BLaER1 treated with 17β-estradiol and CSF1 and Interleukin-3, amounts not matched to agents 10 nM and 100 nM (cell line): Measurements from ENCODE around the gene SAFB.

Experiments
- H3K27ac ChIP-seq, 11 experiments: shearing (Covaris generic); formaldehyde crosslinking; 2 replicates each; pipeline ENCODE4 v1.8.1; 2022
- H3K27me3 ChIP-seq, 11 experiments: shearing (Covaris generic); formaldehyde crosslinking; 2 replicates each; pipeline ENCODE4 v1.8.1; 2022
- H3K36me3 ChIP-seq, 11 experiments: shearing (Covaris generic); formaldehyde crosslinking; 2 replicates each; pipeline ENCODE4 v1.8.1; 2022
- H3K4me1 ChIP-seq, 10 experiments: shearing (Covaris generic); formaldehyde crosslinking; 2 replicates each; pipeline ENCODE4 v1.8.1; 2022
- H3K4me2 ChIP-seq, 11 experiments: shearing (Covaris generic); formaldehyde crosslinking; 2 replicates each; pipeline ENCODE4 v1.8.1; 2022
- H3K4me3 ChIP-seq, 10 experiments: shearing (Covaris generic); formaldehyde crosslinking; 2 replicates each; pipeline ENCODE4 v1.8.1; 2022
- H3K9ac ChIP-seq, 11 experiments: shearing (Covaris generic); formaldehyde crosslinking; 2 replicates each; pipeline ENCODE4 v1.8.1; 2022
- H3K9me3 ChIP-seq, 11 experiments: shearing (Covaris generic); formaldehyde crosslinking; replicated peaks in 1 of 11; 2 replicates each; pipeline ENCODE4 v1.8.1; 2022
- H4K20me1 ChIP-seq, 11 experiments: shearing (Covaris generic); formaldehyde crosslinking; 2 replicates each; pipeline ENCODE4 v1.8.1; 2022
- Cebpa-rat ChIP-seq, 11 experiments: shearing (Covaris generic); IDR thresholded peaks; 2 replicates each; pipeline ENCODE4 v1.8.1; 2022

Gene SAFB

DNA sequence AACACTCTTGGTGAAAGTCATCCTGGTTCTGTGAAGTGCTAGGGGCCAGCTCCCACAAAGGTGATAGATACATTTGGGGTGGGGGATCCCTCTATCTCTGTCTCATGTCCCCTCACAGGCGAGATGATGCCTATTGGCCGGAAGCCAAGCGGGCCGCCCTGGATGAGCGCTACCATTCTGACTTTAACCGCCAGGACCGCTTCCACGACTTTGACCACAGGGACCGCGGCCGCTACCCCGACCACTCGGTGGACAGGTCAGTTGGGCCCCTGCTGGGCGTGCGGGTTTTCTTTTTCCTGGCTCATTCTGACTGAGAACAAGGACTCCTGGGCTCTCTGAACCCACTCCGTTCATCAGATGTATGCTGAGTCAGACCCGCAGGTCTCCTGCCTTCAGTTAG, 41.0 kb downstream of the SAFB start:
- TF ChIP-seq Cebpa-rat (IDR thresholded peaks at IDR 0.05) = no peak
- H3K9ac ChIP-seq = no peak overlapping the region
- no peaks in the 10 kb centered on the region for H3K27me3 ChIP-seq
- peaks cover 99 to 100% (median 100%) of the 10 kb centered on the region in 11 experiments for H3K36me3 ChIP-seq
- H3K9me3 ChIP-seq = no peaks in the 10 kb centered on the region
- no peak overlapping the region for H3K4me3 ChIP-seq
- H3K27ac ChIP-seq = no peak overlapping the region
- no peaks in the 10 kb centered on the region for H3K4me1 ChIP-seq
- H4K20me1 ChIP-seq = peaks cover 58 to 100% (median 97%) of the 10 kb centered on the region in 11 experiments; a peak in 21 of 22 replicates
- H3K4me2 ChIP-seq = no peak overlapping the region

DNA sequence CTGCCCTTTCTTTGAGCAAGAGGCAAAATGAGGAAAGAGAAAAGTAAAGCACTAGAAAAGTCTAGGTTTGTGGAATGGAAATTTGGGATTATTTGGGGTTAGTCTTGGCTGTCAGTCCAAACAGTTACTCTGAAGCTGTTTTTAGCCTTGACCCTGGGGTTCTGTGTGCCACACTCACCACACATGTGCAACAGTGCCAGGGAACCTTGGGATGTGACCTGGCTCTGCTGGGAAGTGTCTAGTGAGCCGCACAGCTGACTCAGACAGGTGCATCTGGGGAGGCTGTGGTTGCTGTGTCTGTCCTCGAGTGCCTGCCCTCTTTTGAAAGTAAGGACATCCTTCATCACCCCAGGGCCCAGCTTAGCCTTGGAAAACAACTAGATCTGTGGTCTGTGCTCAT, 41.6 kb downstream of the SAFB start:
- Histone ChIP-seq H3K4me1 (no peaks in the 10 kb centered on the region), H3K36me3 (peaks cover 99 to 100% (median 100%) of the 10 kb centered on the region in 11 experiments), H3K27ac (no peak overlapping the region), H3K4me2 (no peak overlapping the region), H4K20me1 (peaks cover 61 to 100% (median 98%) of the 10 kb centered on the region in 11 experiments; a peak in 21 of 22 replicates), H3K4me3 (no peak overlapping the region), H3K27me3 (no peaks in the 10 kb centered on the region), H3K9me3 (no peaks in the 10 kb centered on the region), H3K9ac (no peak overlapping the region)
- TF ChIP-seq Cebpa-rat (IDR thresholded peaks at IDR 0.05) = no peak

DNA sequence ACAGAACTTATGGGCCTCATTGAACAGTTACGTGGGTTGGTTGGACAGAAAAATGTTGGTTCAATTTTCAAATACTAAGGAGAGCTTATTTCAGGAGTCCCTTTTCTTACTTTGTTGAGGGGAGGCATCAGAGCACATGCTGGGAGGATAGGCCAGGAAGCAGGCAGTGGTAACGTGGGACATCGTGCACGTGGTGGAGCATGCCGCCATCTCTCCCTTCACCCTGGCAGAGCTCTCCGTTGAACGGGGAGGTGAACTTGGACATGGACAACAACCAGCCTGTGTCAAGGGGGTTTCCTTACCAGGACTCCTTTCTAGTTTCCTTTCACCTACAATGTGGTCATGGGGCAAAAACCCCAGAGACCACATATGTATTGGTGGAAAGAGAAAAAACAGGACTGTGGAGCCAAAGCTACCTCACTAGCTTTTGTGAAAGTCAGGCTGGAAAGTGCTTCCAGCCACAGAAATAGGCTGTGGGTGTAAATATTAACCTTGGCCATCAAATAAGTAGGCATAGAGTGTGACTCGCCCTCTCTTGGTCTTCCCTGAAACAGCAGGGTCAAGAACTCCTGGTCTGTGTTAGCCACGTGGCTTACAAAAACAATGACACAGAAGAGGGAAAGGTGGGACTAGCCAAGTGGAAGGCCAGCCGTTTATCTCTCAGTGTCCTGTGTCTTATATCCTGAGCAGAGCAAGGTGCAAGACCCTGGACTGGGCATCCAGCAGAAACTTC, 43.1 kb downstream of the SAFB start:
- H4K20me1 ChIP-seq = peaks cover 66 to 99% (median 96%) of the 10 kb centered on the region in 11 experiments; a peak in 21 of 22 replicates
- no peaks in the 10 kb centered on the region for H3K4me1 ChIP-seq
- no peaks in the 10 kb centered on the region for H3K27me3 ChIP-seq
- no peak overlapping the region for H3K9ac ChIP-seq
- H3K4me3 ChIP-seq = no peak overlapping the region
- TF ChIP-seq Cebpa-rat (IDR thresholded peaks at IDR 0.05) = no peak
- H3K27ac ChIP-seq = no peak overlapping the region
- H3K4me2 ChIP-seq = no peak overlapping the region
- H3K36me3 ChIP-seq = peaks cover 97 to 100% (median 98%) of the 10 kb centered on the region in 11 experiments
- no peaks in the 10 kb centered on the region for H3K9me3 ChIP-seq

DNA sequence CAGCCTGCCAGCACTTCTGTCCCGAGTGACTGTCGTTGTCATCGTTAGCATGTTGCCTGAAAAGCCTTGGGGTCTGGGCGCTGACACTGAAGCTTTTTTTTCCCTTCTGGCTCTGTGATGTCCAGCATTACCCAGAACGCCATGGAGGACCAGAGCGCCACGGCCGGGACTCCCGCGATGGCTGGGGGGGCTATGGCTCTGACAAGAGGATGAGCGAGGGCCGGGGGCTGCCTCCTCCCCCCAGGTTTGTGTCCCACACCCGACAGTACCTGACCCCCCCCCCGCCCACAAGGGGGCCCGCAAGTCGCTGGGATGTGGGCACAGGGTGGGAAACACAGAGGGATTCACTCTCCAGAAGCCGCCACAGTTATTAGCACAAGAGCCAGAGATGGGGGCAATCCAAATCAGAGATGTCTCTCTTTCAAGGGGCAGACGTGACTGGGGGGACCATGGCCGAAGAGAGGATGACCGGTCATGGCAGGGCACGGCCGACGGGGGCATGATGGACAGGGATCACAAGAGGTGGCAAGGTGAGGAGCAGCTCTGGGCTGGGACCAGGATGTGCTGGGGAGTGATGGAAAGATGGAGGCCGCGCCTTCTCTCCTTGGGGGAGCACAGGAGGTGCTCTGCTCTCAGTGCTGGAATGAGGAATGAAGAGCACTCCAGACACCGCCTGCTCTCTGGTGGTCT, 44.2 kb downstream of the SAFB start:
- H3K9ac ChIP-seq = no peak overlapping the region
- no peak overlapping the region for H3K4me3 ChIP-seq
- no peaks in the 10 kb centered on the region for H3K27me3 ChIP-seq
- no peak overlapping the region for H3K4me2 ChIP-seq
- no peaks in the 10 kb centered on the region for H3K4me1 ChIP-seq
- TF ChIP-seq Cebpa-rat (IDR thresholded peaks at IDR 0.05) = no peak
- peaks cover 96 to 100% (median 98%) of the 10 kb centered on the region in 11 experiments for H3K36me3 ChIP-seq
- no peak overlapping the region for H3K27ac ChIP-seq
- peaks cover 66 to 99% (median 95%) of the 10 kb centered on the region in 11 experiments; a peak in 21 of 22 replicates for H4K20me1 ChIP-seq
- H3K9me3 ChIP-seq = no peaks in the 10 kb centered on the region

DNA sequence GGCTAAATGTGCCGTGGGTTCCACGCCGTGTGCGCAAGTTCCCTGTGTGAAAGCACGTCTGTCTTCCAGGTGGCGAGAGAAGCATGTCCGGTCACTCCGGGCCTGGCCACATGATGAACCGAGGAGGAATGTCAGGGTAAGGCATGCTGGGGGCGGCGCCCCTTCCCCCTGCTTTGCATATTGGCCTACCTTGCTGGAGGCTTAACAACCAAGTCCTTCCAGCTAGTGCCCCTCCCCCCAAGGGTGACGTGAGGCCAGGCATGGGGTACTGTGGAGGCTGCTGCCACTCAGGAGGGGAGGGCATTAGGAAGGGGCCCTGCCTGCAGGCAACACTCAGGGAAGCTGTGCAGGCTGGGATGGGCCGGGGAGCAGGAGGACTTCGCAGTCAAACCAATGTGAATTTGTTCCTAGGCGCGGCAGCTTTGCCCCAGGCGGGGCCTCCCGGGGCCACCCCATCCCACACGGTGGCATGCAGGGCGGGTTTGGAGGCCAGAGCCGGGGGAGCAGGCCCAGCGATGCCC, 44.9 kb downstream of the SAFB start:
- H3K4me2 ChIP-seq = no peak overlapping the region
- H3K9me3 ChIP-seq = no peaks in the 10 kb centered on the region
- peaks cover 60 to 98% (median 89%) of the 10 kb centered on the region in 11 experiments; a peak in 21 of 22 replicates for H4K20me1 ChIP-seq
- H3K27me3 ChIP-seq = no peaks in the 10 kb centered on the region
- H3K4me1 ChIP-seq = no peaks in the 10 kb centered on the region
- no peak overlapping the region for H3K9ac ChIP-seq
- no peak for TF ChIP-seq Cebpa-rat (IDR thresholded peaks at IDR 0.05)
- H3K27ac ChIP-seq = no peak overlapping the region
- no peak overlapping the region for H3K4me3 ChIP-seq
- peaks cover 90 to 100% (median 98%) of the 10 kb centered on the region in 11 experiments for H3K36me3 ChIP-seq

DNA sequence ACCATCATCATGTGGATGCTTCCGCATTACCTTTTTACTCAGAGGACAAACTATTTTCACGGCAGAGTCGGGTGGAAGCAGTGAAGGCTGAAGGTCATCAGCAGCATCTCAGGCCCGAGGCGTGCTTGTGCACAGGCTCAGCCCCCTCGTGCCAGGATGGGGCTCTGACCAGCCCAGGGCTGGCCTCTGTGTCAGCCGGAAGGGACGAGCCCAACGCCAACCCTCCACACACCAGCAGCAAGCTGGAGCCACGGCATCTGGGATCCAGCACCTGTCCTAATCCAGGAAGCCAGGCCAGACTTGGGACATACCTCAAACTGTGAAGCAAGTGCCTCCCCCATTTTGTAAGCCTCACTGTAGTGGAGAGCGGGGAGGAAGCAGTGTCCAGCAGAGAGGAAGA, 46.3 kb downstream of the SAFB start:
- H4K20me1 ChIP-seq = peaks cover 46 to 87% (median 75%) of the 10 kb centered on the region in 11 experiments; a peak in 21 of 22 replicates
- H3K9me3 ChIP-seq = no peaks in the 10 kb centered on the region
- H3K27me3 ChIP-seq = no peaks in the 10 kb centered on the region
- H3K4me1 ChIP-seq = no peaks in the 10 kb centered on the region
- no peak overlapping the region for H3K27ac ChIP-seq
- no peak for TF ChIP-seq Cebpa-rat (IDR thresholded peaks at IDR 0.05)
- H3K4me2 ChIP-seq = no peak overlapping the region
- H3K4me3 ChIP-seq = no peak overlapping the region
- H3K9ac ChIP-seq = no peak overlapping the region; a peak in 1 of 22 replicates
- peaks cover 76 to 90% (median 88%) of the 10 kb centered on the region in 11 experiments for H3K36me3 ChIP-seq

DNA sequence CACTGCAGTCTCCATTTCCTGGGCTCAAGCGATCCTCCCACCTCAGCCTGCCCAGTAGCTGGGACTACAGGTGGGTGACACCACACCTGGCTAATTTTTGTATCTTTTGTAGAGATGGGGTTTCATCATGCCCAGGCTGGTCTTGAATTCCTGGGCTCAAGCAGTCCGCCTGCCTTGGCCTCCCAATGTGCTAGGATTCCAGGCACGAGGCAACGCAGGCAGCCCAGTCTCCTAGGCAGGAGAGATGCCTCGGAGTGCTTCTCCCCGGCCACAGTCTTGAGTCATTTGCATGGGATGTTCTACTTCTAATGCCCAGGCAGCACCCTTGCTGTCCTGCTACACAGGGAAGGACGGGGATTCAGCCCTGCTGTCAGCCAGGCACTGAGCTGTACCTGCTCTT, 48.7 kb downstream of the SAFB start:
- Histone ChIP-seq H3K27me3 (no peaks in the 10 kb centered on the region), H3K9ac (no peak overlapping the region), H3K4me2 (no peak overlapping the region), H3K4me1 (no peaks in the 10 kb centered on the region), H3K9me3 (no peaks in the 10 kb centered on the region), H4K20me1 (peaks cover 24 to 74% (median 53%) of the 10 kb centered on the region in 11 experiments; a peak in 21 of 22 replicates), H3K36me3 (peaks cover 52 to 85% (median 65%) of the 10 kb centered on the region in 11 experiments), H3K27ac (no peak overlapping the region), H3K4me3 (no peak overlapping the region)
- TF ChIP-seq Cebpa-rat (IDR thresholded peaks at IDR 0.05) = no peak

DNA sequence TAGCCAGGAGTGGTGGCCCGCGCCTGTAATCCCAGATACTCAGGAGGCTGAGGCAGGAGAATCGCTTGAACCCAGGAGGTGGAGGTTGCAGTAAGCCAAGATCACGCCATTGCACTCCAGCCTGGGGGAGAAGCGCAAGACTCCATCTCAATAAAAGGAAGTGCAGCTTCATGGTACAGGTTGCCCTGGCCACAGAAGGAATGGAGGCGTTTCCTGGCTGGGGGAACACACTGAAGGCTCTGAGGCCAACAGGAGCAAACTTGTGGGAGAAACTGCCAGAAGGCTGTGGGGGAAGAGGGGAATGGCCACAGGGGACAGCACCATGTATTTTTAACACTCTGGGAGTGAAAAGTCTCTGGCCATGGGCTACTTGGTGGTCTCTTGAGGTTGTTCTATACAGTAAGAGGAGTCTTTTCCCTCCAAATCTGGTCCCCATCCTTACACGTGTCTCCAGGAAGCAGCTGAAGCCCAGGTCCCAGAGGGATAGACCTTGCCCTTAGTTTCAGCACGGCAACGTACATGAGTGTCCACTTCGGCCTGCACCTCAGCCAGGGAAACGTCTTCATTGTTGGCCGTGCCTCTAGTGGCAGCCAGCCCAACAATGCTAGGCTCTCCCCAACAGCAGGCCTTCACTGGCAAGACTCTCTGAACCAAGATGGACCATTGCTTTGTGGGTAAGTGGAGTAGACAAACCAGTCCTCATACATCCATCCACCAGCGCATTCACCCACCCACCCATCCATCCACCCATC, 50.0 kb downstream of the SAFB start:
- H3K27me3 ChIP-seq = no peaks in the 10 kb centered on the region
- peaks cover 11 to 72% (median 41%) of the 10 kb centered on the region in 11 experiments; a peak in 21 of 22 replicates for H4K20me1 ChIP-seq
- H3K4me3 ChIP-seq = no peak overlapping the region
- no peak overlapping the region for H3K4me2 ChIP-seq
- H3K9me3 ChIP-seq = no peaks in the 10 kb centered on the region
- TF ChIP-seq Cebpa-rat (IDR thresholded peaks at IDR 0.05) = no peak
- H3K36me3 ChIP-seq = peaks cover 43 to 83% (median 57%) of the 10 kb centered on the region in 11 experiments
- no peaks in the 10 kb centered on the region for H3K4me1 ChIP-seq
- H3K9ac ChIP-seq = no peak overlapping the region
- no peak overlapping the region for H3K27ac ChIP-seq

DNA sequence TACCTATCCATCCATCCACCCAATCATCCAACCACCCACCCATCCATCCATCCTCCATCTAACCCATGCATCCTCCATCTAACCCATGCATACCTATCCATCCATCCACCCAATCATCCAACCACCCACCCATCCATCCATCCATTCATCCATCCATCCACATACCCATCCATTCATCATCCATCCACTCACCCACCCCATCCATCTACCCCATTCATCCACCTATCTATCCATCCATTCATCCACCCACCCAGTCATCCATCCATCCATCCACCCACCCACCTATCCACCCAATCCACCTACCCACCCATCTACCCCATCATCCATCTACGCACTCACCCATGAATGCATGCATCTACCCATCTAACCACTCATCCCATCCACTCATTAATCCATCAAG, 50.9 kb downstream of the SAFB start:
- peaks cover 8 to 67% (median 34%) of the 10 kb centered on the region in 11 experiments; a peak in 20 of 22 replicates for H4K20me1 ChIP-seq
- no peak for TF ChIP-seq Cebpa-rat (IDR thresholded peaks at IDR 0.05)
- H3K36me3 ChIP-seq = peaks cover 40 to 81% (median 53%) of the 10 kb centered on the region in 11 experiments

More for the DNA sequence above, 50.9 kb downstream of the SAFB start:
- H3K9me3 ChIP-seq = no peaks in the 10 kb centered on the region
- H3K4me1 ChIP-seq = no peaks in the 10 kb centered on the region
- no peak overlapping the region for H3K27ac ChIP-seq
- no peak overlapping the region for H3K4me3 ChIP-seq
- no peak overlapping the region for H3K4me2 ChIP-seq
- H3K9ac ChIP-seq = no peak overlapping the region
- H3K27me3 ChIP-seq = no peaks in the 10 kb centered on the region
